ENCODE results near the gene DACH1.

DNA sequence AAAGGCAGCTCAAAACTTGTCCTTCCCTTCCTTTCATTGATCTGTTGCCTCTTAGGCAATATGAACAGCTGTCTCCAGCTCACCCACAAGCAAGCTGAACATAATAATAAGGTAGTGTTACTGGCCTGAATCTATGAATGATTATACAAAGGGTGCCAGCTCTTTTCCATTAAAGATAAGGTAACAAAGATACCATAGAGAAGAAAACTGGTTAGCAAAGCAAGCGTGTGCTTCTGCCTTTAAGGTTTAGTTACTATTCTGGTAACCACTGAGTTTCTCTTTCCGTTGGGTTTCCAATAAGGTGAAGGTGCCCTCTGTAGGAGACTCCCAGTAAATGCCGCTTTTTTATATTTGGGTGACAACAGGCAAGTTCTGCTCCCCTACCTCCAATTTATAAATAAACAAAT, 12.1 kb upstream of the DACH1 start:
- TF ChIP-seq, protein P1, sequence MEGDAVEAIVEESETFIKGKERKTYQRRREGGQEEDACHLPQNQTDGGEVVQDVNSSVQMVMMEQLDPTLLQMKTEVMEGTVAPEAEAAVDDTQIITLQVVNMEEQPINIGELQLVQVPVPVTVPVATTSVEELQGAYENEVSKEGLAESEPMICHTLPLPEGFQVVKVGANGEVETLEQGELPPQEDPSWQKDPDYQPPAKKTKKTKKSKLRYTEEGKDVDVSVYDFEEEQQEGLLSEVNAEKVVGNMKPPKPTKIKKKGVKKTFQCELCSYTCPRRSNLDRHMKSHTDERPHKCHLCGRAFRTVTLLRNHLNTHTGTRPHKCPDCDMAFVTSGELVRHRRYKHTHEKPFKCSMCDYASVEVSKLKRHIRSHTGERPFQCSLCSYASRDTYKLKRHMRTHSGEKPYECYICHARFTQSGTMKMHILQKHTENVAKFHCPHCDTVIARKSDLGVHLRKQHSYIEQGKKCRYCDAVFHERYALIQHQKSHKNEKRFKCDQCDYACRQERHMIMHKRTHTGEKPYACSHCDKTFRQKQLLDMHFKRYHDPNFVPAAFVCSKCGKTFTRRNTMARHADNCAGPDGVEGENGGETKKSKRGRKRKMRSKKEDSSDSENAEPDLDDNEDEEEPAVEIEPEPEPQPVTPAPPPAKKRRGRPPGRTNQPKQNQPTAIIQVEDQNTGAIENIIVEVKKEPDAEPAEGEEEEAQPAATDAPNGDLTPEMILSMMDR (IDR thresholded peaks at IDR 0.05 in 4 of 5, conservative IDR thresholded peaks at IDR 0.05 in 1 of 5), result peak in 4 of 5 experiments; percentile 17 to 53 (median 32)
- no peak for TF ChIP-seq POLR2A (IDR thresholded peaks at IDR 0.05)
